OCI-LY7 (cell line): ENCODE results near the gene APOC3. TPM values are rescaled to one million over a fixed set of nuclear protein-coding genes. Genes with fewer than 3 reads are reported as not detected.

Experiments used
- BruUV-seq: library from RNA; stranded (reverse); fragments of 400-500 nt; replicated peaks from 2 replicates; lab custom pipeline; 2021; lab: Mats Ljungman, UMichigan
- CTCF ChIA-PET: fragments of 300-600 bp; sonication (Branson Sonifier 250); formaldehyde crosslinking; loops from one replicate; lab custom pipeline; 2022; ENCODE audit warnings: antibody characterized with exemption; ENCODE audit not compliant: unreplicated experiment; lab: Charles Lee
- POLR2A ChIA-PET: fragments of 300-600 bp; sonication (Branson Sonifier 250); formaldehyde crosslinking; loops from one replicate; lab custom pipeline; 2022; ENCODE audit warnings: antibody characterized with exemption; lab: Charles Lee
- DNase-seq: peaks from one replicate; pipeline ENCODE4 v3.0.0-alpha.2; 2015; ENCODE audit warnings: low spot score
- H2AFZ ChIP-seq: fragments of 200-600 bp; sonication (generic), shearing (Covaris generic); 2 replicates; pipeline ENCODE4 v1.6.1; 2014; ENCODE audit warnings: mild to moderate bottlenecking, antibody characterized with exemption, low read length, moderate library complexity
- H3K27ac ChIP-seq: fragments of 200-600 bp; sonication (generic); 2 replicates; pipeline ENCODE4 v1.5.1; 2014; ENCODE audit warnings: mixed run types, low read depth, mild to moderate bottlenecking, moderate library complexity, low read length, inconsistent platforms; ENCODE audit not compliant: poor library complexity, severe bottlenecking
- H3K36me3 ChIP-seq: fragments of 200-600 bp; sonication (generic); 2 replicates; pipeline ENCODE4 v1.6.1; 2014; ENCODE audit warnings: mild to moderate bottlenecking, antibody characterized with exemption, low read length, moderate library complexity, mixed read lengths; ENCODE audit not compliant: insufficient read depth
- H3K4me1 ChIP-seq: fragments of 200-600 bp; sonication (generic); 2 replicates; pipeline ENCODE4 v1.5.1; 2014; ENCODE audit warnings: mild to moderate bottlenecking, low read length; ENCODE audit not compliant: insufficient read depth, poor library complexity, severe bottlenecking
- H3K4me2 ChIP-seq: fragments of 200-600 bp; sonication (generic); 2 replicates; pipeline ENCODE4 v1.6.1; 2014; ENCODE audit warnings: mild to moderate bottlenecking, low read length
- H3K4me3 ChIP-seq: fragments of 200-600 bp; sonication (generic); 2 replicates; pipeline ENCODE4 v1.5.1; 2014; ENCODE audit warnings: mild to moderate bottlenecking, low read depth, low read length; ENCODE audit not compliant: poor library complexity, severe bottlenecking
- H3K79me2 ChIP-seq: fragments of 200-600 bp; sonication (generic); 2 replicates; pipeline ENCODE4 v1.6.1; 2016; ENCODE audit warnings: low read depth, mild to moderate bottlenecking, low read length, moderate library complexity, mixed read lengths; ENCODE audit not compliant: insufficient read depth
- H3K9me2 ChIP-seq: fragments of 200-600 bp; sonication (generic); 2 replicates; pipeline ENCODE4 v1.6.1; 2016; ENCODE audit warnings: mild to moderate bottlenecking, low read length, mixed read lengths; ENCODE audit not compliant: insufficient read depth
- H3K9me3 ChIP-seq: fragments of 200-600 bp; sonication (generic); 2 replicates; pipeline ENCODE4 v1.6.1; 2014; ENCODE audit warnings: mild to moderate bottlenecking, mixed run types, low read length, mixed read lengths
- H4K20me1 ChIP-seq: fragments of 200-600 bp; sonication (generic); 2 replicates; pipeline ENCODE4 v1.6.1; 2014; ENCODE audit warnings: mild to moderate bottlenecking, antibody characterized with exemption, low read length, moderate library complexity, mixed read lengths; ENCODE audit not compliant: insufficient read depth
- EZH2phosphoT487 ChIP-seq: fragments of 200-600 bp; sonication (generic); IDR thresholded peaks from 2 replicates; pipeline ENCODE4 v1.6.1; 2018; ENCODE audit warnings: low read depth, borderline replicate concordance, mild to moderate bottlenecking, mixed run types, antibody characterized with exemption, low read length, moderate library complexity, mixed read lengths
- intact Hi-C: fragments of 100-400 bp; cut with micrococcal nuclease; formaldehyde crosslinking; loops from one replicate; pipeline ENCODE4 v1.10.0; 2022; ENCODE audit not compliant: unreplicated experiment
- total RNA-seq, 2 experiments: library from RNA; depleted of rRNA in 1 of 2; stranded (reverse); fragments of >200 nt in 1 of 2; shearing (Covaris generic) in 1 of 2; gene quantifications; 2 replicates each; pipeline ENCODE4 v1.2.3, GENCODE V29; 2014 to 2022
- TF ChIP-seq, protein P1 (sequence below): fragments of 200-600 bp; sonication (generic); conservative IDR thresholded peaks from 2 replicates; pipeline ENCODE4 v1.5.1; 2014; ENCODE audit warnings: mild to moderate bottlenecking, antibody characterized with exemption, low read length, moderate library complexity, mixed read lengths

The APOC3 gene
- total RNA-seq, 2 experiments from 2014 or later, result not detected

DNA sequence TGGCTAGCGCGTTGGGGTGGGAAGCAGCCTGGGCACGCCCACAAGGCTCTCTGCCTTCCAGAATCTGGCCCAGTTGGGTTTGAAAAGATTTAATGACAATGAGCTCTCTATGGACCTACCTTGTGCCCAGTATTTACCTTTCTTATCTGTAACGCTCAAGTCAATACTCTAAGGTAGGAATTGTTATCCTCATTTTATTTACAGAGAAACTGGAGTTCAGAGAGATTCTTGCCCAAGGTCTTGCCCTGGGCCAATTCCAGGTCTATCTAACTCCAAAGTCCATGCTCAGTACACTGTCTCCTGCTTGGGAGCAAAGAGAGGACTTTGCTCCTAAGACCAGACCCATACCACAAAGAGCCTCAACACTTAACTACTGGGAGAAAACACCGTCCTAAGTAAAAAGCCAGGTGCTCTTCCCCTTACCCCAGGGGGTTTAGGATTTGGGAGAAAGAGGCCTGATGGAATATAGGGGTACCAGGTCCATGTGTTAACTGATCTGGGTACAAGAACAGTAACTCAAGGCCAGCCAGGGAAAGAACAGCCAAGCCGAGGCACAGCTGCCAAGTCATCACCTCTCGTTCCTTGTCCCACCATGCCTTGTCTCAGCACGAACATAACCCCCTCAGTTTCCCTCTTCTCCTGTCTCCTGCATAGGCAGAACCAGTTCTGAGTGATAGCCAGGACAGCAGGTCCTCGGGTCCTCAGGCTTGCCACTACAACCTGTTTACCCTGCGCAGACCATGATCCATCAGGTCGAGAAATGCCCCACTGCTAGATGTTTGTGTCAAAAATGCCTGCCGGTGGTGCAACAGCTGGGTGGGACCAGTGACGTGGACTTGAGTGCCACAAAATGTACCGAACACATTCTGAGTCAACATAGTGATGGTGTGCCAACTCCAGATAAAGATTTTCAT, 21.2 kb upstream of the APOC3 start:
- POLR2A ChIA-PET, result no interaction called here
- H3K27ac ChIP-seq, result no peak overlapping the region
- H3K36me3 ChIP-seq, result no peaks in the 10 kb centered on the region
- H3K4me2 ChIP-seq, result no peak overlapping the region
- no peak overlapping the region for H2AFZ ChIP-seq
- H3K4me1 ChIP-seq, result no peaks in the 10 kb centered on the region
- no peaks in the 10 kb centered on the region for H3K79me2 ChIP-seq
- H3K9me2 ChIP-seq, result no peaks in the 10 kb centered on the region
- H3K4me3 ChIP-seq, result no peak overlapping the region
- CTCF ChIA-PET, result no interaction called here
- no TSS peak for BruUV-seq
- intact Hi-C loops, result no loop called here
- H3K9me3 ChIP-seq, result no peaks in the 10 kb centered on the region
- H4K20me1 ChIP-seq, result no peaks in the 10 kb centered on the region
- DNase-seq, result no peak
- TF ChIP-seq EZH2phosphoT487, result no peak
- TF ChIP-seq, protein P1, sequence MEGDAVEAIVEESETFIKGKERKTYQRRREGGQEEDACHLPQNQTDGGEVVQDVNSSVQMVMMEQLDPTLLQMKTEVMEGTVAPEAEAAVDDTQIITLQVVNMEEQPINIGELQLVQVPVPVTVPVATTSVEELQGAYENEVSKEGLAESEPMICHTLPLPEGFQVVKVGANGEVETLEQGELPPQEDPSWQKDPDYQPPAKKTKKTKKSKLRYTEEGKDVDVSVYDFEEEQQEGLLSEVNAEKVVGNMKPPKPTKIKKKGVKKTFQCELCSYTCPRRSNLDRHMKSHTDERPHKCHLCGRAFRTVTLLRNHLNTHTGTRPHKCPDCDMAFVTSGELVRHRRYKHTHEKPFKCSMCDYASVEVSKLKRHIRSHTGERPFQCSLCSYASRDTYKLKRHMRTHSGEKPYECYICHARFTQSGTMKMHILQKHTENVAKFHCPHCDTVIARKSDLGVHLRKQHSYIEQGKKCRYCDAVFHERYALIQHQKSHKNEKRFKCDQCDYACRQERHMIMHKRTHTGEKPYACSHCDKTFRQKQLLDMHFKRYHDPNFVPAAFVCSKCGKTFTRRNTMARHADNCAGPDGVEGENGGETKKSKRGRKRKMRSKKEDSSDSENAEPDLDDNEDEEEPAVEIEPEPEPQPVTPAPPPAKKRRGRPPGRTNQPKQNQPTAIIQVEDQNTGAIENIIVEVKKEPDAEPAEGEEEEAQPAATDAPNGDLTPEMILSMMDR, result no peak

DNA sequence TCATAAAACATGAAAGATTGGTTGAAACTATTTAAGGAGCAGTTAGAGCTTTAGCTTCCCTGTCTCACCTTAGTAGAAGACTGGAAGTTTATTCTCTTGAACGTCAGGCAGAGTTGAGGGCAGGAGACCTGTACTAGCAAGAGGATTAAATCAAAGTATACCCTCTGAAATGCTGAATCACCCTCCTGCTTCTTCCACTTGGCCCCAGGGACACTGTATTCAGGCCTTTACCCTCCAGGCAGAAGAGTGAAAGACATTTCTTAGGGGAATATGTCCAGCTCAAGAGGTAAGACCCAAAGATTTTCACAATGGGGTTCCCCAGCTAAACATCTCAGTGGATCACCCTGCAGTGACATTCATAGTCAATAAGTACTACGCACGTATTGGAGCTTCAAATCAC, 18.5 kb upstream of the APOC3 start:
- Histone ChIP-seq H2AFZ (no peak overlapping the region), H3K27ac (no peak overlapping the region), H3K36me3 (no peaks in the 10 kb centered on the region), H3K4me3 (no peak overlapping the region), H3K4me1 (no peaks in the 10 kb centered on the region), H4K20me1 (no peaks in the 10 kb centered on the region), H3K79me2 (no peaks in the 10 kb centered on the region), H3K9me2 (no peaks in the 10 kb centered on the region), H3K4me2 (no peak overlapping the region), H3K9me3 (no peaks in the 10 kb centered on the region)
- intact Hi-C loops, result no loop called here
- TF ChIP-seq, protein P1, result no peak
- no peak for TF ChIP-seq EZH2phosphoT487
- no TSS peak for BruUV-seq
- ChIA-PET POLR2A (no interaction called here), CTCF (no interaction called here)
- DNase-seq, result no peak

DNA sequence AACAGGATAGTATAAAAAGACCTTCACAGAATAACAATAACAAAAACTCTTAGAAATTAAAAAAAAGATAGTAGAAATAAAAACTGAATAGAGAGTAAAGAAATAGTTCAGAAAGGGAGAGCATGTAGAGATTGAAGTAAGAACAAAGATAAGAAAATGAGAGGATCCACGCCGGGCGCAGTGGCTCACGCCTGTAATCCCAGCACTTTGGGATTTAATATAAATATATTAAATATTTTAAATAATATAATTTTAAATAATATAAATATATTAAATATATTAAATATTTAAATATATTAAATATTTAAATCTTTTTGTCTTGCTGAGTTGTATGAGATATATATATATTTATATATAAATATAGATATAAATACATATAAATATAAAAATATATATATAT, 17.6 kb upstream of the APOC3 start:
- POLR2A ChIA-PET, result interaction anchor here (0.7 kb wide), 1 partner anchor 376 kb away, joined by 3 read pairs; no protein-coding TSS in a partner anchor
- H3K79me2 ChIP-seq, result no peaks in the 10 kb centered on the region
- H3K36me3 ChIP-seq, result no peaks in the 10 kb centered on the region
- H3K4me3 ChIP-seq, result no peak overlapping the region
- no peaks in the 10 kb centered on the region for H3K9me3 ChIP-seq
- no peaks in the 10 kb centered on the region for H4K20me1 ChIP-seq
- H3K4me2 ChIP-seq, result no peak overlapping the region
- H3K27ac ChIP-seq, result no peak overlapping the region
- BruUV-seq, result no TSS peak
- no peaks in the 10 kb centered on the region for H3K9me2 ChIP-seq
- CTCF ChIA-PET, result no interaction called here
- intact Hi-C loops, result no loop called here
- H2AFZ ChIP-seq, result no peak overlapping the region
- TF ChIP-seq, protein P1, result no peak
- TF ChIP-seq EZH2phosphoT487, result no peak
- no peak for DNase-seq
- H3K4me1 ChIP-seq, result no peaks in the 10 kb centered on the region
